ENCODE data around the gene POLD4. TPM values are rescaled to one million over a fixed set of nuclear protein-coding genes. Genes with fewer than 3 reads are reported as not detected.
A peak's percentile ranks its signal among the peaks of the same experiment; 100 is the strongest.

POLD4 gene
- total RNA-seq, 1 donor from 2014 or later, result 3.7 TPM

DNA sequence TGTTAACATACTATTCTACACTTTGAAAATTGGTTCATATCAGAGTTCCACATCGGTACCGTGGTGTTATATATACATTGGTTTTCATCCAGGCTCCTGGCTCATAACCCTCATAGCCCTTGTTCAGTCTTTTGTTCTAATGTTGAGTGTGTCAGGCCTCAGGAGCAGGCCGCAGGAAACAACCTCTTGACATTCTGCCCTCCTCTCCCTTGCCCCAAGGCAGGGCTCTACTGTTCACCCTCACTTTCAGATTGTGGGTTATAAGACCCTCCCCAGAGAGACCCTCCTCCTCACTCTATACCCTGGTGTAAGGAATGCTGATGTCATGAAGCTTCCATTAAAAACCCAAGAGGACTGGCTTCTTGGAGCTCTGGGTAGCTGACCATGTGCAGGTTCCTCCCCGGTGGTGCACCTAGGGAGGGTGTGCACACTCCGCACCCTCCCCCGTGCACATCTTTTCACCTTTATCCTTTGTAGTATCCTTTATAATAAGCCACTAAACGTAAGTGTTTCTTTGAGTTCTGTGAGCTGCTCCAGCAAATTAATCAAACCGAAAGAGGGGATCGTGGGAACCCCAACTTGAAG lies 37.9 kb downstream of the POLD4 start:
- Mint-ChIP-seq H3K4me3 (peak overlapping the region; percentile 83), H3K9me3 (no peaks in the 10 kb centered on the region), H3K36me3 (ENCODE audit: low read depth) (no peaks in the 10 kb centered on the region), H3K27ac (ENCODE audit: unreplicated experiment) (no peak overlapping the region), H3K4me1 (peaks cover 33% of the 10 kb centered on the region), H3K27me3 (ENCODE audit: low read depth) (peaks cover 2% of the 10 kb centered on the region)
- TF ChIP-seq, protein P1, sequence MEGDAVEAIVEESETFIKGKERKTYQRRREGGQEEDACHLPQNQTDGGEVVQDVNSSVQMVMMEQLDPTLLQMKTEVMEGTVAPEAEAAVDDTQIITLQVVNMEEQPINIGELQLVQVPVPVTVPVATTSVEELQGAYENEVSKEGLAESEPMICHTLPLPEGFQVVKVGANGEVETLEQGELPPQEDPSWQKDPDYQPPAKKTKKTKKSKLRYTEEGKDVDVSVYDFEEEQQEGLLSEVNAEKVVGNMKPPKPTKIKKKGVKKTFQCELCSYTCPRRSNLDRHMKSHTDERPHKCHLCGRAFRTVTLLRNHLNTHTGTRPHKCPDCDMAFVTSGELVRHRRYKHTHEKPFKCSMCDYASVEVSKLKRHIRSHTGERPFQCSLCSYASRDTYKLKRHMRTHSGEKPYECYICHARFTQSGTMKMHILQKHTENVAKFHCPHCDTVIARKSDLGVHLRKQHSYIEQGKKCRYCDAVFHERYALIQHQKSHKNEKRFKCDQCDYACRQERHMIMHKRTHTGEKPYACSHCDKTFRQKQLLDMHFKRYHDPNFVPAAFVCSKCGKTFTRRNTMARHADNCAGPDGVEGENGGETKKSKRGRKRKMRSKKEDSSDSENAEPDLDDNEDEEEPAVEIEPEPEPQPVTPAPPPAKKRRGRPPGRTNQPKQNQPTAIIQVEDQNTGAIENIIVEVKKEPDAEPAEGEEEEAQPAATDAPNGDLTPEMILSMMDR (conservative IDR thresholded peaks at IDR 0.05), result no peak
- DNase-seq (ENCODE audit: low read depth, low spot score), result no peak

DNA sequence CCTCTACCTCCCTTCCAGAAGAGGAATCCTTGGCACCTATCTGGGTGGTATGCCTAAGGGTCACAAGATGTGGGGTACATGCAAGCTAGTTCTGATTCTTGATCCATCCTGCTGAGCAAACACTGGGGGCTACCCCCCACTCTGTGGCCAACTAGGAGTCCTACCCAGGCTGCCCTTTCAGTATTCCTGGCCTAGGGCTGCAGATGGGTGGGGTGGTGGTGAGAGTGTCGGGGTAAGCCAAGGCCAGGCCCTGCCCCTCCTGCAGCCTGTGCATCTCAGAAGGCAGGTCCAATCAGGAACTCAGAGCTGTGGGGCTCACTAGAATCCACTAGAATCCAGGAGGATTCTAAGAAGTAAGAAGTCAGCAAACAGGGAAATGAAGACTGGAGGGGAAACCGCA lies 39.1 kb downstream of the POLD4 start:
- peak overlapping the region; percentile 64 for H3K4me3 Mint-ChIP-seq
- H3K9me3 Mint-ChIP-seq, result no peaks in the 10 kb centered on the region
- H3K27ac Mint-ChIP-seq (ENCODE audit: unreplicated experiment), result no peak overlapping the region

DNA sequence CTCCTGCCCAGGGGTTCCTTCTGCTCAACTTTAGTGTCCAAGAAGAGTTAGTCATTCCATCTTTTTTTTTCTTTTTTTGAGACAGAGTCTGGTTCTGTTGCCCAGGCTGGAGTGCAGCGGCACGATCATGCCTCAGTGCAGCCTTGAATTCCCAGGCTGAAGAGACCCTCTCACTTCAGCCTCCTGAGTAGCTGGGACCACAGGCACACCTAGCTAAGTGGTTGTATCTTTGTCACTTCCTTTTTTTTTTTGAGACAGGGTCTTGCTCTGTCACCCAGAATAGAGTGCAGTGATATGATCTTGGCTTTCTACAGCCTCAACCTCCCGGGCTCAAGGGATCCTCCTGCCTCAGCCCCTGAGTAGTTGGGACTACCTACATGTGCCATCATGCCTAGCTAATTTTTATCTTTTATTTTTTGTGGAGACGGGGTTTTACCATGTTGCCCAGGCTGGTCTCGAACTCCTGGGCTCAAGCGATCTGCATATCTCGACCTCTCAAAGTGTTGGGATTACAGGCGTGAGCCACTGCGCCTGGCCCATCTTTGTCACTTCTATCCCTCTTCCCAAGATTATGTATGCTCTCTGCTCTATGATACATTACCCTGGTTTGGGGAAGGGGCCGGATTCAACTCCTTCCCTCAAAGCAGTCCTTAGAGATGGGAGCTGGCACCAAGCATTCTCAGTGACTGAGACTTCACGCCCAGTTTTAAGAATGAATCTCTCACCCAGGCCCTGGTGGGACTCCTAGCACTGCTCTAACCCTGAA lies 40.0 kb downstream of the POLD4 start:
- no peak overlapping the region for H3K27ac Mint-ChIP-seq (ENCODE audit: unreplicated experiment)

More for the DNA sequence above, 39.1 kb downstream of the POLD4 start:
- DNase-seq (ENCODE audit: low read depth, low spot score), result no peak
- TF ChIP-seq, protein P1 (conservative IDR thresholded peaks at IDR 0.05), result no peak
- no peaks in the 10 kb centered on the region for H3K36me3 Mint-ChIP-seq (ENCODE audit: low read depth)
- H3K4me1 Mint-ChIP-seq, result peaks cover 29% of the 10 kb centered on the region
- peaks cover 2% of the 10 kb centered on the region for H3K27me3 Mint-ChIP-seq (ENCODE audit: low read depth)

GRCh38 chr11:67312187-67313021 lies 40.9 kb downstream of the POLD4 start:
- Mint-ChIP-seq H3K4me3 (no peak overlapping the region), H3K27me3 (ENCODE audit: low read depth) (no peaks in the 10 kb centered on the region)

More for the DNA sequence above, 40.0 kb downstream of the POLD4 start:
- Mint-ChIP-seq H3K36me3 (ENCODE audit: low read depth) (no peaks in the 10 kb centered on the region), H3K9me3 (no peaks in the 10 kb centered on the region), H3K27me3 (ENCODE audit: low read depth) (no peaks in the 10 kb centered on the region), H3K4me1 (peaks cover 24% of the 10 kb centered on the region), H3K4me3 (peak overlapping the region; percentile 44)
- TF ChIP-seq, protein P1 (conservative IDR thresholded peaks at IDR 0.05), result no peak
- no peak for DNase-seq (ENCODE audit: low read depth, low spot score)

GRCh38 chr11:67311556-67312082 lies 41.7 kb downstream of the POLD4 start:
- Mint-ChIP-seq H3K27ac (ENCODE audit: unreplicated experiment) (no peak overlapping the region), H3K4me3 (no peak overlapping the region), H3K36me3 (ENCODE audit: low read depth) (no peaks in the 10 kb centered on the region), H3K9me3 (no peaks in the 10 kb centered on the region), H3K4me1 (peaks cover 13% of the 10 kb centered on the region), H3K27me3 (ENCODE audit: low read depth) (no peaks in the 10 kb centered on the region)
- TF ChIP-seq, protein P1 (conservative IDR thresholded peaks at IDR 0.05), result peak; percentile 25
- DNase-seq (ENCODE audit: low read depth, low spot score), result no peak

More at GRCh38 chr11:67312187-67313021, 40.9 kb downstream of the POLD4 start:
- Mint-ChIP-seq H3K27ac (ENCODE audit: unreplicated experiment) (no peak overlapping the region), H3K4me1 (peaks cover 18% of the 10 kb centered on the region), H3K36me3 (ENCODE audit: low read depth) (no peaks in the 10 kb centered on the region), H3K9me3 (no peaks in the 10 kb centered on the region)
- no peak for DNase-seq (ENCODE audit: low read depth, low spot score)
- TF ChIP-seq, protein P1 (conservative IDR thresholded peaks at IDR 0.05), result no peak
